CD4-positive, alpha-beta T cell (primary cell): ENCODE results near the gene RTN4RL1. TPM values are rescaled to one million over a fixed set of nuclear protein-coding genes. Genes with fewer than 3 reads are reported as not detected.

ENCODE experiments used
- ATAC-seq: fragments of 200-7000 bp; cut with Tn5 transposase; one replicate; pipeline ENCODE4 v1.10.0; 2022; ENCODE audit warnings: mild to moderate bottlenecking; ENCODE audit not compliant: poor library complexity
- CTCF ChIA-PET: fragments of 350-600 bp; sonication (Branson Sonifier 250); formaldehyde crosslinking; loops from one replicate; lab custom pipeline; 2021; ENCODE audit warnings: antibody characterized with exemption, inconsistent platforms; lab: Charles Lee
- POLR2A ChIA-PET: fragments of 350-600 bp; sonication (Branson Sonifier 250); formaldehyde crosslinking; loops from one replicate; lab custom pipeline; 2021; ENCODE audit warnings: antibody characterized with exemption, inconsistent platforms; lab: Charles Lee
- DNase-seq, 14 experiments: peaks; one replicate each; pipeline ENCODE4 v3.0.0-alpha.2; 2013 to 2020; ENCODE audit warnings: mixed read lengths in 2 of 14
- H3K27ac ChIP-seq, 2 donors: one replicate each; pipeline versions ENCODE4 v1.5.1 to v1.7.0; 2013; ENCODE audit warnings: low read length in 2 of 2, low read depth in 1 of 2, mild to moderate bottlenecking in 1 of 2
- H3K27me3 ChIP-seq, 2 experiments: 1 replicate in 1 of 2; 2 replicates in 1 of 2; pipeline versions ENCODE4 v1.6.1 to v1.7.0; 2013; ENCODE audit warnings: low read length in 2 of 2, control low read depth in 1 of 2, mild to moderate bottlenecking in 1 of 2, moderate library complexity in 1 of 2; ENCODE audit not compliant: insufficient read depth in 2 of 2, control insufficient read depth in 1 of 2
- H3K36me3 ChIP-seq: one replicate; pipeline ENCODE4 v1.6.1; 2013; ENCODE audit warnings: low read length, control low read depth; ENCODE audit not compliant: insufficient read depth
- H3K4me1 ChIP-seq: one replicate; pipeline ENCODE4 v1.6.1; 2013; ENCODE audit warnings: low read length, control low read depth; ENCODE audit not compliant: insufficient read depth
- H3K4me3 ChIP-seq: one replicate; pipeline ENCODE4 v1.5.1; 2013; ENCODE audit warnings: mild to moderate bottlenecking, low read length, moderate library complexity
- H3K9me3 ChIP-seq, 2 experiments: 1 replicate in 1 of 2; 2 replicates in 1 of 2; pipeline versions ENCODE4 v1.6.1 to v1.7.0; 2013; ENCODE audit warnings: low read length in 2 of 2, mild to moderate bottlenecking in 2 of 2, control low read depth in 1 of 2, moderate library complexity in 1 of 2; ENCODE audit not compliant: control insufficient read depth in 1 of 2, insufficient read depth in 1 of 2
- H3K27ac Mint-ChIP-seq: one replicate; pipeline ENCODE4 v1.8.0; 2020; ENCODE audit warnings: mixed read lengths
- H3K27me3 Mint-ChIP-seq: one replicate; pipeline ENCODE4 v1.8.0; 2021; ENCODE audit warnings: mixed read lengths
- H3K36me3 Mint-ChIP-seq: one replicate; pipeline ENCODE4 v1.8.0; 2021; ENCODE audit warnings: low read depth, mixed read lengths
- H3K4me1 Mint-ChIP-seq: one replicate; pipeline ENCODE4 v1.8.0; 2021; ENCODE audit warnings: low read depth, mixed read lengths
- H3K4me3 Mint-ChIP-seq: one replicate; pipeline ENCODE4 v1.8.0; 2020; ENCODE audit warnings: mild to moderate bottlenecking, mixed read lengths
- H3K9me3 Mint-ChIP-seq: one replicate; pipeline ENCODE4 v1.8.0; 2020; ENCODE audit warnings: mixed read lengths
- CTCF ChIP-seq: fragments of 200-600 bp; IDR thresholded peaks from one replicate; pipeline ENCODE4 v1.8.0; 2022; ENCODE audit warnings: antibody characterized with exemption, mild to moderate bottlenecking
- intact Hi-C, 2 experiments: fragments of 100-400 bp; cut with DNase I in 1 of 2; cut with micrococcal nuclease in 1 of 2; formaldehyde crosslinking; loops; one replicate each; pipeline versions ENCODE4 v1.15.1 to v1.9.0; 2023 to 2025; cut with DNase I, micrococcal nuclease
- total RNA-seq, 174 experiments: library from RNA in 2 of 174; stranded (reverse) in 2 of 174; gene quantifications; one replicate each; pipeline ENCODE4 v1.2.3 and lab custom pipeline; 2021 to 2026

The RTN4RL1 gene
- total RNA-seq, 2 experiments from 2014 or later = 0.06 to 0.11 TPM

GRCh38 chr17:2033153-2033552 lies 8.0 kb upstream of the RTN4RL1 start:
- peaks cover 0 to 6% of the 10 kb centered on the region in 2 experiments for H3K9me3 ChIP-seq
- ATAC-seq (no peak), DNase-seq (no peak)
- ChIA-PET CTCF (no interaction called here), POLR2A (no interaction called here)
- peaks cover 0 to 7% of the 10 kb centered on the region in 2 experiments for H3K27me3 ChIP-seq
- peaks cover 27% of the 10 kb centered on the region for H3K4me1 Mint-ChIP-seq
- H3K36me3 ChIP-seq = peaks cover 37% of the 10 kb centered on the region
- peaks cover 33% of the 10 kb centered on the region for H3K4me1 ChIP-seq
- H3K36me3 Mint-ChIP-seq = peaks cover 44% of the 10 kb centered on the region
- no peaks in the 10 kb centered on the region for H3K9me3 Mint-ChIP-seq
- no peak overlapping the region for H3K4me3 ChIP-seq
- no peak overlapping the region for H3K27ac Mint-ChIP-seq
- intact Hi-C loops = loop anchor here (5.0 kb wide), 2 partner anchors 161 to 679 kb away; partner anchors contain the start of gene CLUH (in 1 of the 2)
- H3K27me3 Mint-ChIP-seq = peaks cover 6% of the 10 kb centered on the region
- H3K4me3 Mint-ChIP-seq = peak overlapping the region; percentile 71
- H3K27ac ChIP-seq = no peak overlapping the region
- TF ChIP-seq CTCF = no peak

- peak overlapping the region; percentile 100 for H3K4me3 ChIP-seq
- peaks cover 18% of the 10 kb centered on the region for H3K36me3 ChIP-seq
- H3K9me3 Mint-ChIP-seq = no peaks in the 10 kb centered on the region
- peaks cover 7 to 13% of the 10 kb centered on the region in 2 experiments for H3K27me3 ChIP-seq
- intact Hi-C loops = loop anchor here (1.0 to 5.0 kb wide), 3 partner anchors 11 to 682 kb away; partner anchors contain the start of gene CLUH (in 1 of the 2)
- TF ChIP-seq CTCF = peak; percentile 20
- CTCF ChIA-PET = interaction anchor here (1.8 kb wide), 1 partner anchor 11 kb away, joined by 6 read pairs; the partner anchor contains the start of gene OVCA2
- peaks cover 28% of the 10 kb centered on the region for H3K4me1 Mint-ChIP-seq
- H3K4me1 ChIP-seq = peaks cover 39% of the 10 kb centered on the region
- H3K4me3 Mint-ChIP-seq = peak overlapping the region; percentile 94
- H3K9me3 ChIP-seq = peaks cover 0 to 6% of the 10 kb centered on the region in 2 experiments
- DNase-seq (no peak), ATAC-seq (no peak)
- H3K27ac Mint-ChIP-seq = peak overlapping the region; percentile 86
- no peak overlapping the region for H3K27ac ChIP-seq
- H3K36me3 Mint-ChIP-seq = peaks cover 21% of the 10 kb centered on the region
- peaks cover 20% of the 10 kb centered on the region for H3K27me3 Mint-ChIP-seq
- POLR2A ChIA-PET = interaction anchor here (1.0 to 2.2 kb wide), 2 partner anchors 10 to 17 kb away, joined by 3 to 6 read pairs; no protein-coding TSS in a partner anchor
These were observed 5.6 kb upstream of the RTN4RL1 start for GRCh38 chr17:2030779-2031163.

- Histone ChIP-seq H3K9me3 (peaks cover 0 to 6% of the 10 kb centered on the region in 2 experiments), H3K27me3 (peaks cover 12 to 16% of the 10 kb centered on the region in 2 experiments), H3K36me3 (peaks cover 14% of the 10 kb centered on the region), H3K4me3 (peak within 1 kb of the TSS; percentile 100), H3K4me1 (peaks cover 45% of the 10 kb centered on the region), H3K27ac (peak within 1 kb of the TSS; percentile 60 to 70)
- intact Hi-C loops = loop anchor here (1.0 to 5.0 kb wide), 6 partner anchors 11 to 682 kb away; partner anchors contain the start of genes CLUH (in 1 of the 2), RILP (in 1 of the 2), SCARF1 (in 1 of the 2) and WDR81 (in 1 of the 2)
- TF ChIP-seq CTCF = no peak
- Mint-ChIP-seq H3K36me3 (peaks cover 21% of the 10 kb centered on the region), H3K27me3 (peaks cover 26% of the 10 kb centered on the region), H3K9me3 (no peaks in the 10 kb centered on the region), H3K27ac (peak within 1 kb of the TSS; percentile 86), H3K4me1 (peaks cover 34% of the 10 kb centered on the region), H3K4me3 (peak within 1 kb of the TSS; percentile 94)
- ATAC-seq = peak; percentile 82
- POLR2A ChIA-PET = interaction anchor here (1.0 to 2.2 kb wide), 2 partner anchors 10 to 17 kb away, joined by 3 to 6 read pairs; no protein-coding TSS in a partner anchor
- CTCF ChIA-PET = interaction anchor here (1.8 kb wide), 1 partner anchor 11 kb away, joined by 6 read pairs; the partner anchor contains the start of gene OVCA2
- DNase-seq = peak; percentile 74 to 92 (median 81)
These were observed 5.0 kb upstream of the RTN4RL1 start, which contains the start of gene DPH1 for GRCh38 chr17:2029911-2030778. Gene DPH1, plus strand, starts transcription at chr17:2030153. Its CDS starts 17 bp downstream, at chr17:2030170.
